OCI-LY7 (cell line): Measurements from ENCODE around the gene CAMK2N1.

Experiments used
- EZH2phosphoT487 ChIP-seq: fragments of 200-600 bp; sonication (generic); IDR thresholded peaks from 2 replicates; pipeline ENCODE4 v1.6.1; 2018; ENCODE audit warnings: low read depth, borderline replicate concordance, mild to moderate bottlenecking, mixed run types, antibody characterized with exemption, low read length, moderate library complexity, mixed read lengths
- TF ChIP-seq, protein P1 (sequence below): fragments of 200-600 bp; sonication (generic); conservative IDR thresholded peaks from 2 replicates; pipeline ENCODE4 v1.5.1; 2014; ENCODE audit warnings: mild to moderate bottlenecking, antibody characterized with exemption, low read length, moderate library complexity, mixed read lengths

GRCh38 chr1:20476265-20477038, 9.6 kb downstream of the CAMK2N1 start:
- TF ChIP-seq, protein P1, sequence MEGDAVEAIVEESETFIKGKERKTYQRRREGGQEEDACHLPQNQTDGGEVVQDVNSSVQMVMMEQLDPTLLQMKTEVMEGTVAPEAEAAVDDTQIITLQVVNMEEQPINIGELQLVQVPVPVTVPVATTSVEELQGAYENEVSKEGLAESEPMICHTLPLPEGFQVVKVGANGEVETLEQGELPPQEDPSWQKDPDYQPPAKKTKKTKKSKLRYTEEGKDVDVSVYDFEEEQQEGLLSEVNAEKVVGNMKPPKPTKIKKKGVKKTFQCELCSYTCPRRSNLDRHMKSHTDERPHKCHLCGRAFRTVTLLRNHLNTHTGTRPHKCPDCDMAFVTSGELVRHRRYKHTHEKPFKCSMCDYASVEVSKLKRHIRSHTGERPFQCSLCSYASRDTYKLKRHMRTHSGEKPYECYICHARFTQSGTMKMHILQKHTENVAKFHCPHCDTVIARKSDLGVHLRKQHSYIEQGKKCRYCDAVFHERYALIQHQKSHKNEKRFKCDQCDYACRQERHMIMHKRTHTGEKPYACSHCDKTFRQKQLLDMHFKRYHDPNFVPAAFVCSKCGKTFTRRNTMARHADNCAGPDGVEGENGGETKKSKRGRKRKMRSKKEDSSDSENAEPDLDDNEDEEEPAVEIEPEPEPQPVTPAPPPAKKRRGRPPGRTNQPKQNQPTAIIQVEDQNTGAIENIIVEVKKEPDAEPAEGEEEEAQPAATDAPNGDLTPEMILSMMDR, result no peak
- TF ChIP-seq EZH2phosphoT487, result no peak
